Peyer's patch (tissue), 4 donors: ENCODE measurements around the gene WWOX. TPM values are rescaled to one million over a fixed set of nuclear protein-coding genes. Genes with fewer than 3 reads are reported as not detected.

Experiments used
- DNase-seq, 3 donors: peaks; one replicate each; pipeline ENCODE4 v3.0.0-alpha.2; 2017 to 2019
- H3K27ac ChIP-seq, 4 donors: fragments of 200-600 bp; sonication (generic); one replicate each; pipeline ENCODE4 v1.5.1; 2016 to 2019
- H3K27me3 ChIP-seq, 2 donors: fragments of 200-600 bp; sonication (generic); one replicate each; pipeline ENCODE4 v1.5.1; 2019
- H3K36me3 ChIP-seq, 3 donors: fragments of 200-600 bp; sonication (generic); one replicate each; pipeline ENCODE4 v1.5.1; 2016 to 2019
- H3K4me1 ChIP-seq, 4 donors: fragments of 200-600 bp; sonication (generic); one replicate each; pipeline ENCODE4 v1.5.1; 2016 to 2019
- H3K4me3 ChIP-seq, 4 donors: fragments of 200-600 bp; sonication (generic); 1 replicate in 3 of 4; 2 replicates in 1 of 4; pipeline ENCODE4 v1.5.1; 2016 to 2019; ENCODE audit warnings: mild to moderate bottlenecking in 1 of 4
- H3K9me3 ChIP-seq, 4 donors: fragments of 200-600 bp; sonication (generic); one replicate each; pipeline ENCODE4 v1.5.1; 2016 to 2019; ENCODE audit warnings: mild to moderate bottlenecking in 1 of 4
- POLR2A ChIP-seq, 2 donors: fragments of 450-650 bp; IDR thresholded peaks; one replicate each; pipeline ENCODE4 v1.5.1; 2017; ENCODE audit warnings: antibody characterized with exemption in 2 of 2, mild to moderate bottlenecking in 2 of 2, moderate library complexity in 2 of 2
- total RNA-seq, 4 donors: library from RNA; depleted of rRNA; stranded (reverse); fragments of >200 nt; gene quantifications; one replicate each; pipeline ENCODE4 v1.1.0, GENCODE V29; 2016
- TF ChIP-seq, protein P1 (sequence below), 6 experiments: fragments of 450-650 bp in 4 of 6; fragments of 200-600 bp in 2 of 6; sonication (generic) in 1 of 6; IDR thresholded peaks; one replicate each; pipeline ENCODE4 v1.5.1; 2017 to 2019; ENCODE audit warnings: antibody characterized with exemption in 6 of 6, mild to moderate bottlenecking in 3 of 6, moderate library complexity in 1 of 6

WWOX gene
- total RNA-seq, 4 donors from 2014 or later, result 17.3 to 197 (median 57.5) TPM

- Histone ChIP-seq H3K36me3 (no peaks in the 10 kb centered on the region), H3K4me3 (no peak overlapping the region), H3K9me3 (no peaks in the 10 kb centered on the region), H3K27me3 (no peaks in the 10 kb centered on the region), H3K27ac (no peak overlapping the region), H3K4me1 (no peaks in the 10 kb centered on the region)
- DNase-seq, result no peak
- TF ChIP-seq, protein P1, sequence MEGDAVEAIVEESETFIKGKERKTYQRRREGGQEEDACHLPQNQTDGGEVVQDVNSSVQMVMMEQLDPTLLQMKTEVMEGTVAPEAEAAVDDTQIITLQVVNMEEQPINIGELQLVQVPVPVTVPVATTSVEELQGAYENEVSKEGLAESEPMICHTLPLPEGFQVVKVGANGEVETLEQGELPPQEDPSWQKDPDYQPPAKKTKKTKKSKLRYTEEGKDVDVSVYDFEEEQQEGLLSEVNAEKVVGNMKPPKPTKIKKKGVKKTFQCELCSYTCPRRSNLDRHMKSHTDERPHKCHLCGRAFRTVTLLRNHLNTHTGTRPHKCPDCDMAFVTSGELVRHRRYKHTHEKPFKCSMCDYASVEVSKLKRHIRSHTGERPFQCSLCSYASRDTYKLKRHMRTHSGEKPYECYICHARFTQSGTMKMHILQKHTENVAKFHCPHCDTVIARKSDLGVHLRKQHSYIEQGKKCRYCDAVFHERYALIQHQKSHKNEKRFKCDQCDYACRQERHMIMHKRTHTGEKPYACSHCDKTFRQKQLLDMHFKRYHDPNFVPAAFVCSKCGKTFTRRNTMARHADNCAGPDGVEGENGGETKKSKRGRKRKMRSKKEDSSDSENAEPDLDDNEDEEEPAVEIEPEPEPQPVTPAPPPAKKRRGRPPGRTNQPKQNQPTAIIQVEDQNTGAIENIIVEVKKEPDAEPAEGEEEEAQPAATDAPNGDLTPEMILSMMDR (IDR thresholded peaks at IDR 0.05), result no peak
- TF ChIP-seq POLR2A (IDR thresholded peaks at IDR 0.05), result no peak
Measured at GRCh38 chr16:79188115-79188738, 1088.8 kb downstream of the WWOX start.

DNA sequence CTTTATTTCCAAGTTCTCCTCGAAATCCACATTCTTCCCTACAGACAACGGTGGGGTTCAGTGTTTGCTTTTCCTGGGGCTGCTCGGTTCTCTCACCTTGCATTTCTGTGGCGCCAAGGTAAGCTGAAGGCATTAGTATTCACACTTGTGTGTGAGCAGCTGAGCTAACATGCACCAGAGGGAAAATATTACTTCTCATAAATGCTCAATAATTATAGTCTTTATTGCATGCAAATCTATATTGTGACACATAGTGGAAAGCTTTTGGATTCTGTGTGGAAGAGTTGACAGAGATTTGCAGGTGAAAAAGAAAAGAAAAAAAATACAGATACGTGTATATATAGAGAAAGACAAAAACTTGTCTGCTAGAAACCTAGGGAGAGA is 1089.3 kb downstream of the WWOX start:
- no peaks in the 10 kb centered on the region for H3K4me1 ChIP-seq
- H3K36me3 ChIP-seq, result no peaks in the 10 kb centered on the region
- no peak overlapping the region for H3K27ac ChIP-seq
- H3K4me3 ChIP-seq, result no peak overlapping the region
- TF ChIP-seq, protein P1 (IDR thresholded peaks at IDR 0.05), result no peak
- TF ChIP-seq POLR2A (IDR thresholded peaks at IDR 0.05), result no peak
- H3K9me3 ChIP-seq, result no peaks in the 10 kb centered on the region
- H3K27me3 ChIP-seq, result no peaks in the 10 kb centered on the region
- DNase-seq, result no peak

GRCh38 chr16:79190542-79190941 is 1091.1 kb downstream of the WWOX start:
- Histone ChIP-seq H3K36me3 (no peaks in the 10 kb centered on the region), H3K4me1 (no peaks in the 10 kb centered on the region), H3K4me3 (no peak overlapping the region), H3K27ac (no peak overlapping the region), H3K9me3 (no peaks in the 10 kb centered on the region), H3K27me3 (no peaks in the 10 kb centered on the region)
- TF ChIP-seq, protein P1 (IDR thresholded peaks at IDR 0.05), result no peak
- no peak for TF ChIP-seq POLR2A (IDR thresholded peaks at IDR 0.05)
- DNase-seq, result no peak

- Histone ChIP-seq H3K27ac (no peak overlapping the region), H3K27me3 (no peaks in the 10 kb centered on the region), H3K4me1 (no peaks in the 10 kb centered on the region), H3K4me3 (no peak overlapping the region), H3K9me3 (no peaks in the 10 kb centered on the region), H3K36me3 (no peaks in the 10 kb centered on the region)
- TF ChIP-seq, protein P1 (IDR thresholded peaks at IDR 0.05), result no peak
- no peak for TF ChIP-seq POLR2A (IDR thresholded peaks at IDR 0.05)
- DNase-seq, result no peak
Measured at GRCh38 chr16:79191933-79192332, 1092.5 kb downstream of the WWOX start.

- H3K27ac ChIP-seq, result no peak overlapping the region
- no peaks in the 10 kb centered on the region for H3K4me1 ChIP-seq
- no peaks in the 10 kb centered on the region for H3K9me3 ChIP-seq
- H3K36me3 ChIP-seq, result no peaks in the 10 kb centered on the region
- H3K4me3 ChIP-seq, result no peak overlapping the region
- DNase-seq, result no peak
- no peaks in the 10 kb centered on the region for H3K27me3 ChIP-seq
- TF ChIP-seq, protein P1 (IDR thresholded peaks at IDR 0.05), result no peak
- no peak for TF ChIP-seq POLR2A (IDR thresholded peaks at IDR 0.05)
Measured at GRCh38 chr16:79192904-79193303, 1093.5 kb downstream of the WWOX start.

DNA sequence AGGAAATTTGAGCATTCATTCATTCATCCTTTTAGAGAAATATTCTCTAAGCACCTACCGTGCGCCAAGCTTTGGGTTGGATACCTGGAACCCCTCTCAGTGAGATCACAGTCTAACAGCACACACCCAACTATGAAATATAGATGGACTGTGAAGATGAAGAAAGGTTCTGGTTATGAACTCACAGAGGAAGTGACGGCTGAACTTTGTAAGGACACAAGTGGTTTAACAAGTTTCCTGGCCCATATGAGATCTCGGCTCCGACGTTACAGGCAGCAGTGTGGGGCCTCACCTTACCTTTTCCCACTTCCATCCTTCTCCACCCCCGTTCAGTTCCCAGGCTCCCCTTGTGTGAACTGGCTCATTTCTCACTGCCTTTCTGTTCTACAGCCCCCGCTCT is 1094.8 kb downstream of the WWOX start:
- Histone ChIP-seq H3K27me3 (no peaks in the 10 kb centered on the region), H3K4me1 (no peaks in the 10 kb centered on the region), H3K4me3 (no peak overlapping the region), H3K27ac (no peak overlapping the region), H3K36me3 (no peaks in the 10 kb centered on the region), H3K9me3 (no peaks in the 10 kb centered on the region)
- no peak for TF ChIP-seq POLR2A (IDR thresholded peaks at IDR 0.05)
- TF ChIP-seq, protein P1 (IDR thresholded peaks at IDR 0.05), result no peak
- no peak for DNase-seq
